Neural progenitor cell (in vitro differentiated cells): ENCODE results near the gene PPARGC1A. TPM values are rescaled to one million over a fixed set of nuclear protein-coding genes. Genes with fewer than 3 reads are reported as not detected.

Experiments
- DNase-seq: peaks from one replicate; pipeline ENCODE4 v3.0.0-alpha.2; 2016; ENCODE audit warnings: low spot score
- H2AFZ ChIP-seq: fragments of 200-600 bp; sonication (generic); replicated peaks from 2 replicates; pipeline ENCODE4 v1.6.1; 2016; ENCODE audit warnings: antibody characterized with exemption
- H3F3A ChIP-seq: fragments of 200-600 bp; sonication (generic); 2 replicates; pipeline ENCODE4 v1.6.1; 2016; ENCODE audit warnings: antibody characterized with exemption, low read depth
- H3K27ac ChIP-seq: fragments of 200-600 bp; sonication (generic); 2 replicates; pipeline ENCODE4 v1.5.1; 2016; ENCODE audit warnings: mild to moderate bottlenecking
- H3K27me3 ChIP-seq: fragments of 200-600 bp; sonication (generic); 2 replicates; pipeline ENCODE4 v1.6.1; 2016; ENCODE audit warnings: mild to moderate bottlenecking, moderate library complexity
- H3K36me3 ChIP-seq: fragments of 200-600 bp; sonication (generic); 2 replicates; pipeline ENCODE4 v1.5.1; 2016
- H3K4me1 ChIP-seq: fragments of 200-600 bp; sonication (generic); 2 replicates; pipeline ENCODE4 v1.6.1; 2016; ENCODE audit warnings: mixed run types
- H3K4me2 ChIP-seq: fragments of 200-600 bp; sonication (generic); 2 replicates; pipeline ENCODE4 v1.6.1; 2016
- H3K4me3 ChIP-seq: fragments of 200-600 bp; sonication (generic); 2 replicates; pipeline ENCODE4 v1.5.1; 2016
- H3K79me2 ChIP-seq: fragments of 200-600 bp; sonication (generic); 2 replicates; pipeline ENCODE4 v1.6.1; 2016; ENCODE audit warnings: low read depth
- H3K9ac ChIP-seq: fragments of 200-600 bp; sonication (generic); 2 replicates; pipeline ENCODE4 v1.6.1; 2016
- H3K9me3 ChIP-seq: fragments of 200-600 bp; sonication (generic); 2 replicates; pipeline ENCODE4 v1.5.1; 2016; ENCODE audit warnings: low read depth
- H4K20me1 ChIP-seq: fragments of 200-600 bp; sonication (generic); 2 replicates; pipeline ENCODE4 v1.6.1; 2016; ENCODE audit warnings: low read depth
- H3K27ac Mint-ChIP-seq: 3 replicates; pipeline ENCODE4 v1.8.0; 2021; ENCODE audit warnings: mixed read lengths
- H3K27me3 Mint-ChIP-seq: 2 replicates; pipeline ENCODE4 v1.8.0; 2022; ENCODE audit warnings: low read depth, mild to moderate bottlenecking, inconsistent platforms, moderate library complexity, mixed read lengths; ENCODE audit not compliant: insufficient read depth
- H3K36me3 Mint-ChIP-seq: 3 replicates; pipeline ENCODE4 v1.8.0; 2021; ENCODE audit warnings: mixed read lengths
- H3K4me1 Mint-ChIP-seq: 3 replicates; pipeline ENCODE4 v1.8.0; 2021; ENCODE audit warnings: mixed read lengths
- H3K4me3 Mint-ChIP-seq: 3 replicates; pipeline ENCODE4 v1.8.0; 2021; ENCODE audit warnings: mild to moderate bottlenecking, moderate library complexity, mixed read lengths
- H3K9me3 Mint-ChIP-seq: 3 replicates; pipeline ENCODE4 v1.8.0; 2020; ENCODE audit warnings: mixed read lengths
- CTCF ChIP-seq: fragments of 200-600 bp; sonication (generic); IDR thresholded peaks from 2 replicates; pipeline ENCODE4 v1.5.1; 2017; ENCODE audit warnings: antibody characterized with exemption, mild to moderate bottlenecking
- EZH2 ChIP-seq: fragments of 200-600 bp; sonication (generic); IDR thresholded peaks from 2 replicates; pipeline ENCODE4 v1.6.1; 2017; ENCODE audit warnings: antibody characterized with exemption, mild to moderate bottlenecking, moderate library complexity
- EZH2phosphoT487 ChIP-seq: fragments of 200-600 bp; sonication (generic); IDR thresholded peaks from 2 replicates; pipeline ENCODE4 v1.6.1; 2017; ENCODE audit warnings: antibody characterized with exemption
- total RNA-seq: library from RNA; depleted of rRNA; stranded (reverse); fragments of >200 nt; gene quantifications from 2 replicates; pipeline ENCODE4 v1.2.3, GENCODE V29; 2015; ENCODE audit warnings: low replicate concordance

PPARGC1A gene
- total RNA-seq, 1 donor from 2014 or later: 6.6 TPM

GRCh38 chr4:23814996-23815660 lies 74.7 kb downstream of the PPARGC1A start:
- Histone ChIP-seq H2AFZ (no peak overlapping the region), H3K4me2 (no peak overlapping the region), H3K9me3 (no peaks in the 10 kb centered on the region), H3F3A (no peaks in the 10 kb centered on the region), H3K4me3 (no peak overlapping the region), H3K27ac (no peak overlapping the region), H3K9ac (no peak overlapping the region), H3K4me1 (peaks cover 5% of the 10 kb centered on the region), H3K27me3 (no peaks in the 10 kb centered on the region), H3K79me2 (no peaks in the 10 kb centered on the region), H4K20me1 (no peaks in the 10 kb centered on the region), H3K36me3 (no peaks in the 10 kb centered on the region)
- H3K4me1 Mint-ChIP-seq: peaks cover 27% of the 10 kb centered on the region
- H3K27ac Mint-ChIP-seq: peak overlapping the region; percentile 62
- peaks cover 10% of the 10 kb centered on the region for H3K9me3 Mint-ChIP-seq
- no peak for DNase-seq
- H3K27me3 Mint-ChIP-seq: no peaks in the 10 kb centered on the region
- H3K36me3 Mint-ChIP-seq: peaks cover 20% of the 10 kb centered on the region
- TF ChIP-seq EZH2 (no peak), EZH2phosphoT487 (no peak)
- no peak overlapping the region for H3K4me3 Mint-ChIP-seq

- Histone ChIP-seq H2AFZ (no peak overlapping the region), H3K9me3 (no peaks in the 10 kb centered on the region), H3K4me1 (peaks cover 5% of the 10 kb centered on the region), H3K9ac (no peak overlapping the region), H3F3A (no peaks in the 10 kb centered on the region), H3K79me2 (no peaks in the 10 kb centered on the region), H3K4me2 (no peak overlapping the region), H4K20me1 (no peaks in the 10 kb centered on the region), H3K27ac (no peak overlapping the region), H3K36me3 (no peaks in the 10 kb centered on the region), H3K27me3 (no peaks in the 10 kb centered on the region), H3K4me3 (no peak overlapping the region)
- Mint-ChIP-seq H3K36me3 (peaks cover 20% of the 10 kb centered on the region), H3K27ac (peak overlapping the region; percentile 62), H3K9me3 (peaks cover 10% of the 10 kb centered on the region), H3K27me3 (no peaks in the 10 kb centered on the region), H3K4me1 (peaks cover 27% of the 10 kb centered on the region), H3K4me3 (no peak overlapping the region)
- no peak for TF ChIP-seq EZH2phosphoT487
- no peak for DNase-seq
Measured at GRCh38 chr4:23814587-23814986, 75.3 kb downstream of the PPARGC1A start.

GRCh38 chr4:23811161-23811560 lies 78.7 kb downstream of the PPARGC1A start:
- Histone ChIP-seq H3K9me3 (no peaks in the 10 kb centered on the region), H3K27me3 (no peaks in the 10 kb centered on the region), H4K20me1 (no peaks in the 10 kb centered on the region), H3K9ac (no peak overlapping the region), H3K79me2 (no peaks in the 10 kb centered on the region), H3K27ac (no peak overlapping the region), H3K4me3 (no peak overlapping the region), H3K4me2 (no peak overlapping the region), H3K4me1 (peaks cover 5% of the 10 kb centered on the region), H3K36me3 (no peaks in the 10 kb centered on the region), H3F3A (no peaks in the 10 kb centered on the region), H2AFZ (no peak overlapping the region)
- DNase-seq: no peak
- TF ChIP-seq CTCF: no peak
- no peak for TF ChIP-seq EZH2
- TF ChIP-seq EZH2phosphoT487: no peak
- H3K36me3 Mint-ChIP-seq: peaks cover 20% of the 10 kb centered on the region
- no peak overlapping the region for H3K27ac Mint-ChIP-seq
- H3K4me1 Mint-ChIP-seq: peaks cover 17% of the 10 kb centered on the region
- no peak overlapping the region for H3K4me3 Mint-ChIP-seq
- peaks cover 10% of the 10 kb centered on the region for H3K9me3 Mint-ChIP-seq
- H3K27me3 Mint-ChIP-seq: no peaks in the 10 kb centered on the region

- Mint-ChIP-seq H3K27ac (no peak overlapping the region), H3K27me3 (no peaks in the 10 kb centered on the region), H3K4me1 (no peaks in the 10 kb centered on the region), H3K36me3 (no peaks in the 10 kb centered on the region), H3K9me3 (no peaks in the 10 kb centered on the region), H3K4me3 (no peak overlapping the region)
- Histone ChIP-seq H2AFZ (no peak overlapping the region), H3K27ac (no peak overlapping the region), H3K4me1 (no peaks in the 10 kb centered on the region), H3K36me3 (no peaks in the 10 kb centered on the region), H3K9ac (no peak overlapping the region), H3K4me3 (no peak overlapping the region), H3K9me3 (no peaks in the 10 kb centered on the region), H3K27me3 (no peaks in the 10 kb centered on the region), H3K4me2 (no peak overlapping the region), H4K20me1 (no peaks in the 10 kb centered on the region), H3K79me2 (no peaks in the 10 kb centered on the region), H3F3A (no peaks in the 10 kb centered on the region)
- TF ChIP-seq EZH2phosphoT487: no peak
- TF ChIP-seq CTCF: no peak
- no peak for TF ChIP-seq EZH2
- no peak for DNase-seq
Measured at GRCh38 chr4:23805450-23805851, 84.4 kb downstream of the PPARGC1A start.
